Measurements from ENCODE around the gene GLS.
A peak's percentile ranks its signal among the peaks of the same experiment; 100 is the strongest.

GLS gene

DNA sequence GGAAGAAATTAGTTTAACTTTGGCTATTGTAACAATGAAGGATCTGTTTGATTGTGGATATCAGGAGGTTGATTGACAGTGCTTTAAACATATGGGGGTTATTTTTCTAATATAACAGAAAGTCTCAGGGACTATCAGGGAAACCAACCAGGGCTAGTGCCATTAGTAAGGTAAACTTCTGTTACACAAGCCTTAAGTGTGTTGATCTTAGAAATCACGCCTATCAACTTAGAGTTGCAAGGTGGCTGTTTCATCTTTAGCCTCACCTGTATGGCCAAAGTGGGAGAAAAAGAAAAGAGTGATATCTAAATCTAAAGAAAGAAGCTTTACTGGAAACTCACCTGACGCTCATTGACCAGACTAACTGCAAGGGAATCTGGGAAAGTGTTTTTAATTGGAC, 62.1 kb downstream of the GLS start:
- TF ChIP-seq, protein P1, sequence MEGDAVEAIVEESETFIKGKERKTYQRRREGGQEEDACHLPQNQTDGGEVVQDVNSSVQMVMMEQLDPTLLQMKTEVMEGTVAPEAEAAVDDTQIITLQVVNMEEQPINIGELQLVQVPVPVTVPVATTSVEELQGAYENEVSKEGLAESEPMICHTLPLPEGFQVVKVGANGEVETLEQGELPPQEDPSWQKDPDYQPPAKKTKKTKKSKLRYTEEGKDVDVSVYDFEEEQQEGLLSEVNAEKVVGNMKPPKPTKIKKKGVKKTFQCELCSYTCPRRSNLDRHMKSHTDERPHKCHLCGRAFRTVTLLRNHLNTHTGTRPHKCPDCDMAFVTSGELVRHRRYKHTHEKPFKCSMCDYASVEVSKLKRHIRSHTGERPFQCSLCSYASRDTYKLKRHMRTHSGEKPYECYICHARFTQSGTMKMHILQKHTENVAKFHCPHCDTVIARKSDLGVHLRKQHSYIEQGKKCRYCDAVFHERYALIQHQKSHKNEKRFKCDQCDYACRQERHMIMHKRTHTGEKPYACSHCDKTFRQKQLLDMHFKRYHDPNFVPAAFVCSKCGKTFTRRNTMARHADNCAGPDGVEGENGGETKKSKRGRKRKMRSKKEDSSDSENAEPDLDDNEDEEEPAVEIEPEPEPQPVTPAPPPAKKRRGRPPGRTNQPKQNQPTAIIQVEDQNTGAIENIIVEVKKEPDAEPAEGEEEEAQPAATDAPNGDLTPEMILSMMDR (IDR thresholded peaks at IDR 0.05; ENCODE audit: borderline replicate concordance, insufficient read depth, low read depth, low read length): no peak
- H3K4me3 ChIP-seq (ENCODE audit: low read depth, low read length): no peak overlapping the region

DNA sequence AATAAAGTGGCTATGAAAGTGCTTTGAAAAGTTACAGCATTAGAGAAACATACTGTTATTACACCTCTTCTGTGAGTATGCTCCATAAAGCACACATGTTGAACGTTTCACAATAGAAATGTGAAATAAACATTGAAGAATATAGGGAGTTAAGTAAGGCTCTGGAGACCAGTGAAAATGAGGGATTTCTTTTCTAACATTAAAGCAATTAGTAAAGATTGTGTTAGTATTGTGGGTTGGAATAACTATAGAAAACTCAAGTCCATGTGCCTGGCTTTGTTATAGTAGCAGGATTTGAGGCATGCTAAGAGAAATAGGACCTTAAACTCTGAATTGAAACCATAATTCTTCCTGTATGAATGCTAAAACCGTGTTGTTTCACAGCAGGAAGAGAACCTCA, 63.1 kb downstream of the GLS start:
- TF ChIP-seq, protein P1 (IDR thresholded peaks at IDR 0.05; ENCODE audit: borderline replicate concordance, insufficient read depth, low read depth, low read length): no peak
- no peak overlapping the region for H3K4me3 ChIP-seq (ENCODE audit: low read depth, low read length)

DNA sequence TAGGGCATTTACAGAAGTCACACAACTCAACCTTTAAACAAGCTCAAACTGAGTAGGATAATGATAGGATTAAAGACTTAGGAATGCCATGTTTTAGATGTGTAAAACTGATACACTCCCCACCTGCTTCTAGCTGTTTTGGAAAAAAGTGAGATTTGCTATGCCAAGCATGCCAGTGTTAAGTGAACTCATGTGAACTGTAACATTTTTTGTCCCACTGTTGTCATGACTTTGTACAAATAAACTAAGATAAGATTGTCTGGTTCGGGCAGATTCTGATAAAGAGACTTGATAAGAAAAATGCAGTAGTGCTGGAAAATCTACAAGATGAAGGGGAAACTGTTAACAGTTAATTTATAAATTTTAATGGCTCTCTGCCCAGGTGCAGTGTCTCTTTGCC, 66.5 kb downstream of the GLS start:
- TF ChIP-seq, protein P1 (IDR thresholded peaks at IDR 0.05; ENCODE audit: borderline replicate concordance, insufficient read depth, low read depth, low read length): no peak
- H3K4me3 ChIP-seq (ENCODE audit: low read depth, low read length): no peak overlapping the region

DNA sequence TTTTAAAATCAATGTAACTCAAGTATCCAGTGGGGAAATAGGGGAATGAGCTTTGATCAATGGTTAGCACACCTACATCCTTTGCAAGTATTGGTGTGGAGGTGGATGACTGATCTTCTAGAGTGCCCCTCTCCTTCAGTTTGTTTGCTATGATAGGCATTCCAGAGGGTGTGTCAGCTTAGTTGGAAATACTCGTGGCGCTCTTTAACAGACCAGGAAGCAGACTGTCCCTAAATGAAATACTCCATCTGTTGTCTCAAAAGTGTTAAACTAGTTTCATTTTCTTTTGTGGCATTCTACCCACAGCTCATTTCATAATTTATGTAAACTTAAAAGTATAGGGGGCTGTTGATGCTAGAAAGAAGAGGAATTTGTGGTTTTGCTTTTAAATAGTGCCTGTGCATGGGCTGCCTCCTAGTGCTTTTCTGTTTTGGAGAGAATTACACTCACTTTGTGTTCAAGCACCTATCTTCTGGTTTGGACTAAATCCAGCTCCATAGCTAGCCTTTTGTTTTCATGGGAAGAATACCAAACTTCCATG, 67.2 kb downstream of the GLS start:
- TF ChIP-seq, protein P1 (IDR thresholded peaks at IDR 0.05; ENCODE audit: borderline replicate concordance, insufficient read depth, low read depth, low read length): 0 out of 2 replicates have a peak, but pooled peaks have one; percentile 11
- no peak overlapping the region for H3K4me3 ChIP-seq (ENCODE audit: low read depth, low read length)

DNA sequence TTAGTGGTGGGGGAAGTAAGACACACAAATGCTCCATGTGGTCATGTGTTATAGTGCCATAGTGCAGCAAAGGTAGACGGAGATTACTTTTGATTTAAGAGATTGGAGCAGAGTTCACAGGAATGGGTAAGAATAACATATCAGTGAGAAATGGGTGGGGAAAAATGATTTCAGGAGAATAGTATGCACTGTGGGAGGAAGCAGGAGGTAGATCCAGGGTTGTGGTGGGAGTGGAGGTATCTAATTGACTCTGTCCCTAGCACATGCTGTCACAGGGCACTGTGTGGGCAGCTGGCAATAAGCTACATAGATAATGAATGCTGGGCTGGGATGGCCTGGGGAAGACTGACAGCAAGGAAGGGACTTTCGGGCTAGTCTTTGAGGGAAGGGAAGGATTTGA, 68.0 kb downstream of the GLS start:
- no peak overlapping the region for H3K4me3 ChIP-seq (ENCODE audit: low read depth, low read length)
- TF ChIP-seq, protein P1 (IDR thresholded peaks at IDR 0.05; ENCODE audit: borderline replicate concordance, insufficient read depth, low read depth, low read length): no peak

DNA sequence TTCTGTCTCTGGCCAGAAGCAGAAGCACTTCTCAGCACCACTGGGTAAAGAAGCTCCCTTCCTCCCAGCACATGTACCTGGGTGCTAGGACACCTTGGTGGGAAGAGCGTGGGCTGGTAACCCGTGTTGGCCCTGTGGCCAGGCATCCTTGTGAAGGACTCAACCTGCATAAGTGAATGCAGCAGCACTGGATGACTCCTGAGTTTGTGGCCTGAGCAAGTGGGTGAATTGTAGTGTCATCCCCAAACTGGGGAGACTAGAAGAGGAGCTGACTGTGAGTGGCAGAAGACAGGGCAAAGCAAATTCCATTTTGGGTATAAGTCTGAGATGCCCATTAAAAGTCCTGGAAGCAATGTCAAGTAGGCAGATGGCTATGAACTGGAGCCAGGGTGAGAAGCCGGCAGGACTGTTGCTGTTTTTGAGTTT, 70.0 kb downstream of the GLS start:
- TF ChIP-seq, protein P1 (IDR thresholded peaks at IDR 0.05; ENCODE audit: borderline replicate concordance, insufficient read depth, low read depth, low read length): no peak
- no peak overlapping the region for H3K4me3 ChIP-seq (ENCODE audit: low read depth, low read length)

DNA sequence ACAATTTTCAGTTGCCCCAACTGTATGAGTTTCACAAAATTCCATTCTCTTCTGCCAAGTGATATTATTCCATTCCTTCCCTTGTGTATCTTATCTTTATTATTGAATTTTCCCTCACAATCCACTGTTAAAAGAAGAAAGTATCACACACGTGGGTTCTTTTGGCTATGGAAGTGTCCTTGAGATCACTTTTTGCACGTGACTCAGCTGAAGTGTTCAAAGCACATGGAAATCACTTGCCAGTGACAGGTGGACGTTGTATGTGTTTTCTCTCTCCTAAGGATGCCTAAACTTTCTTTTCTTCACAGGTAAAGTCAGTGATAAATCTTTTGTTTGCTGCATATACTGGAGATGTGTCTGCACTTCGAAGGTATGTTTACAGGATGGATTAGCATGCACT, 72.6 kb downstream of the GLS start:
- no peak overlapping the region for H3K4me3 ChIP-seq (ENCODE audit: low read depth, low read length)
- TF ChIP-seq, protein P1 (IDR thresholded peaks at IDR 0.05; ENCODE audit: borderline replicate concordance, insufficient read depth, low read depth, low read length): no peak
